A673 (cell line): ENCODE data around the gene TMEM186.

ENCODE experiments used
- CTCF ChIP-seq: fragments of 300-800, 200-600 bp; sonication (generic); conservative IDR thresholded peaks from 2 replicates; pipeline ENCODE4 v1.5.1; 2017; ENCODE audit warnings: low read depth, mild to moderate bottlenecking, antibody characterized with exemption, low read length, moderate library complexity, mixed read lengths
- EZH2 ChIP-seq: fragments of 200-600 bp; sonication (generic); IDR thresholded peaks from 2 replicates; pipeline ENCODE4 v1.6.1; 2017; ENCODE audit warnings: borderline replicate concordance, low read depth, mild to moderate bottlenecking, mixed read lengths, antibody characterized with exemption, low read length; ENCODE audit not compliant: poor library complexity, severe bottlenecking

GRCh38 chr16:8782673-8783072 is 14.8 kb downstream of the TMEM186 start:
- TF ChIP-seq CTCF (no peak), EZH2 (no peak)
